Spinal cord (tissue), 4 donors: ENCODE measurements around the gene CACNA1G. TPM values are rescaled to one million over a fixed set of nuclear protein-coding genes. Genes with fewer than 3 reads are reported as not detected.

Experiments used
- polyA plus RNA-seq, 2 donors: library from polyadenylated mRNA; unstranded; fragments of 120-200 nt; gene quantifications; one replicate each; pipeline ENCODE4 v1.2.1, GENCODE V29; 2013; ENCODE audit not compliant: insufficient read length in 2 of 2
- total RNA-seq, 2 donors: library from RNA; depleted of rRNA in 1 of 2; stranded (reverse); fragments of 120-200 nt in 1 of 2; fragments of >200 nt in 1 of 2; gene quantifications; one replicate each; pipeline versions ENCODE4 v1.2.3 to v1.2.4, GENCODE V29; 2013 to 2014

The CACNA1G gene
- total and polyA plus RNA-seq, 4 donors: 10.6 to 37.6 (median 23.2) TPM

Other genes starting within 250 kb of the CACNA1G start
- gene XYLT2, start 214.6 kb upstream of the CACNA1G start, total RNA-seq: 10 to 100 TPM; 15.8 to 35.9 TPM
- 10 to 100 TPM; 15.3 to 26.3 TPM for gene XYLT2, start 214.6 kb upstream of the CACNA1G start, polyA plus RNA-seq
- 10 to 100 TPM; 45.3 to 98.7 TPM for gene MRPL27, start 187.5 kb upstream of the CACNA1G start, total RNA-seq
- gene MRPL27, start 187.5 kb upstream of the CACNA1G start, polyA plus RNA-seq: 10 to 100 TPM; 70.1 to 76.7 TPM
- 1 to 10 TPM; 3.1 to 5.5 TPM for gene EME1, start 187.5 kb upstream of the CACNA1G start, total RNA-seq
- gene EME1, start 187.5 kb upstream of the CACNA1G start, polyA plus RNA-seq: 1 to 10 TPM; 6.8 to 7.5 TPM
- 10 to 100 TPM; 45.7 to 47.7 TPM for gene LRRC59, start 163.2 kb upstream of the CACNA1G start, total RNA-seq
- 10 to 100 TPM; 60.7 to 63.9 TPM for gene LRRC59, start 163.2 kb upstream of the CACNA1G start, polyA plus RNA-seq
- gene ACSF2, start 134.5 kb upstream of the CACNA1G start, total RNA-seq: 10 to 100 TPM; 10.1 to 50.7 TPM
- gene ACSF2, start 134.5 kb upstream of the CACNA1G start, polyA plus RNA-seq: 10 to 100 TPM; 21.2 to 26.7 TPM
- gene CHAD, start 91.8 kb upstream of the CACNA1G start, total RNA-seq: under 1 TPM; 0.55 to 0.89 TPM
- 10 to 100 TPM in 1 of 2 donors, 1 to 10 TPM in 1; 9.2 to 13.6 TPM for gene CHAD, start 91.8 kb upstream of the CACNA1G start, polyA plus RNA-seq
- gene RSAD1, start 81.9 kb upstream of the CACNA1G start, total RNA-seq: 10 to 100 TPM; 17.2 to 27.3 TPM
- 10 to 100 TPM; 41.8 to 54.7 TPM for gene RSAD1, start 81.9 kb upstream of the CACNA1G start, polyA plus RNA-seq
- 1 to 10 TPM; 1.1 to 3.4 TPM for gene MYCBPAP, start 52.3 kb upstream of the CACNA1G start, total RNA-seq
- 1 to 10 TPM; 2.5 to 5.0 TPM for gene MYCBPAP, start 52.3 kb upstream of the CACNA1G start, polyA plus RNA-seq
- 1 to 10 TPM in 1 of 2 donors, under 1 TPM in 1; 0.39 to 1.3 TPM for gene EPN3, start 28.0 kb upstream of the CACNA1G start, total RNA-seq
- 1 to 10 TPM; 1.8 to 3.7 TPM for gene EPN3, start 28.0 kb upstream of the CACNA1G start, polyA plus RNA-seq
- gene SPATA20, start 13.5 kb upstream of the CACNA1G start, total RNA-seq: 10 to 100 TPM; 31.5 to 43.3 TPM
- 10 to 100 TPM; 44.7 to 45.9 TPM for gene SPATA20, start 13.5 kb upstream of the CACNA1G start, polyA plus RNA-seq
- under 1 TPM; 0.17 to 0.69 TPM for gene ABCC3, start 74.2 kb downstream of the CACNA1G start, total RNA-seq
- gene ABCC3, start 74.2 kb downstream of the CACNA1G start, polyA plus RNA-seq: 1 to 10 TPM in 1 of 2 donors, under 1 TPM in 1; 0.52 to 1.2 TPM
- 10 to 100 TPM; 39.3 to 47.5 TPM for gene ANKRD40, start 147.2 kb downstream of the CACNA1G start, total RNA-seq
- gene ANKRD40, start 147.2 kb downstream of the CACNA1G start, polyA plus RNA-seq: 10 to 100 TPM; 35.7 to 41.4 TPM
- 100 to 1,000 TPM in 1 of 2 donors, 10 to 100 TPM in 1; 79.3 to 149 TPM for gene LUC7L3, start 158.9 kb downstream of the CACNA1G start, total RNA-seq
- gene LUC7L3, start 158.9 kb downstream of the CACNA1G start, polyA plus RNA-seq: 100 to 1,000 TPM; 495 to 555 TPM
- not detected for gene ANKRD40CL, start 206.8 kb downstream of the CACNA1G start, total RNA-seq
- under 1 TPM in 1 of 2 donors, not detected in 1; 0.63 TPM for gene ANKRD40CL, start 206.8 kb downstream of the CACNA1G start, polyA plus RNA-seq